ENCODE data around the gene B9D2.

The B9D2 gene

DNA sequence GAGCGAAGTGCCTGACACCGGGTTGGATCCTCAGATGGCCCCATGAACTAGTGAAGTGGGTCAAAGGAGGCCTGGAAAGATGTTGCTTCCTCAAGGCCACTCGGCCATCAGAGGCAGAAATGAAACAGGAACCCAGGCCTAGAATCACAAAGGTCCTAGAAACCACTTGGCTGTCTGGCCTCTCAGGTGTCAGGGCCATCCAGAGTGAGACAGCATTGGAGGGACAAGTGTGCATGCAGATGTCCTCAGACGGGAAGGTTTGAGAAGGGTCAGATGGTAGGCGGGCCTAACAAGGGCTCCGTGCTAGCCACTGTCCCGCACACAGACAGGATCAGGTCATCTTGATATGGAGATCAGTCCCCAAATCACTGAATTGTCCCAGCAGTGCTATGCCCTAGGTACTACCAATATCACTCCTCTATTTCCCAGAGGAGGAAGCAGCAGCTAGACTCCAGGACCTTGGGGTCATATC lies 39.7 kb downstream of the B9D2 start:
- TF ChIP-seq, protein P1, sequence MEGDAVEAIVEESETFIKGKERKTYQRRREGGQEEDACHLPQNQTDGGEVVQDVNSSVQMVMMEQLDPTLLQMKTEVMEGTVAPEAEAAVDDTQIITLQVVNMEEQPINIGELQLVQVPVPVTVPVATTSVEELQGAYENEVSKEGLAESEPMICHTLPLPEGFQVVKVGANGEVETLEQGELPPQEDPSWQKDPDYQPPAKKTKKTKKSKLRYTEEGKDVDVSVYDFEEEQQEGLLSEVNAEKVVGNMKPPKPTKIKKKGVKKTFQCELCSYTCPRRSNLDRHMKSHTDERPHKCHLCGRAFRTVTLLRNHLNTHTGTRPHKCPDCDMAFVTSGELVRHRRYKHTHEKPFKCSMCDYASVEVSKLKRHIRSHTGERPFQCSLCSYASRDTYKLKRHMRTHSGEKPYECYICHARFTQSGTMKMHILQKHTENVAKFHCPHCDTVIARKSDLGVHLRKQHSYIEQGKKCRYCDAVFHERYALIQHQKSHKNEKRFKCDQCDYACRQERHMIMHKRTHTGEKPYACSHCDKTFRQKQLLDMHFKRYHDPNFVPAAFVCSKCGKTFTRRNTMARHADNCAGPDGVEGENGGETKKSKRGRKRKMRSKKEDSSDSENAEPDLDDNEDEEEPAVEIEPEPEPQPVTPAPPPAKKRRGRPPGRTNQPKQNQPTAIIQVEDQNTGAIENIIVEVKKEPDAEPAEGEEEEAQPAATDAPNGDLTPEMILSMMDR (IDR thresholded peaks at IDR 0.05; ENCODE audit: low read depth, low read length): no peak
- no peak overlapping the region for H3K4me3 ChIP-seq (replicated peaks in 1 of 2; ENCODE audit: low read depth in 2 of 2, low read length in 2 of 2)
- no peak for DNase-seq (ENCODE audit: low read depth in 2 of 2)

DNA sequence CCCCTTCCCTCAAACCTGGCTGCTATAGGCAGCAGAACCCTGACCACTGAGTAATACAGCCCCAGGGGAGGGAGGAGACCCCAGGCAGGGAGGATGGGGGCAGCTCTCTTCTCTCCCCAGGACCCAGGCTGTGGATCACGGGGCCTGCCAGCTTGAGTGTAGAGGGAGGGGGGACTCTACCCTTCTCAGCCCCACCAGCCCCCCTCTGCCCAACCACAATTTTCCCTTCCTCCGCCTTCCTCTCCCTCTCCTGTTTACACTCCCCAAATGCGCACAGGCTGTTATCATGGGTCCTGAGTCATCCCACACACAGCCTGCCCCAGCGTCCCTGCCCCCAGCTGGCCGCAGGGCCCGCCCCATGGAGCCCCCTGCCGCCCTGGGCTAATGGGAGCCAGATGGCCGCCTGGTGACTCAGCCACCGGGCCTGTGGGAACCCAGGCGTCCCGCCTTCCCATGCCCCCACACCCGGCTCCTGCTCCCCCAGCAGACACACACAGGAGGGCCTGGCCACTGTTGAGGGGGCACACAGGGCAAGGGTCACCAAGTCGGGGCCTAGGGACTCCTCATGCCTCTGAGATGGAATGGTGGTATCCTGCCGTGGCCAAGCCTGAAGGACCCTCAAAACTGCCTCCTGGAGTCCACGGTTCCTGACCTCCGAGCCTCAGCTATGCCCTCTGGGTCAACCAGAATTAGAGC lies 40.4 kb downstream of the B9D2 start:
- TF ChIP-seq, protein P1 (IDR thresholded peaks at IDR 0.05; ENCODE audit: low read depth, low read length): no peak
- H3K4me3 ChIP-seq (replicated peaks in 1 of 2; ENCODE audit: low read depth in 2 of 2, low read length in 2 of 2): peak overlapping the region in 1 of 2 donors; percentile 1
- peak; percentile 95 to 96 for DNase-seq (ENCODE audit: low read depth in 2 of 2)

DNA sequence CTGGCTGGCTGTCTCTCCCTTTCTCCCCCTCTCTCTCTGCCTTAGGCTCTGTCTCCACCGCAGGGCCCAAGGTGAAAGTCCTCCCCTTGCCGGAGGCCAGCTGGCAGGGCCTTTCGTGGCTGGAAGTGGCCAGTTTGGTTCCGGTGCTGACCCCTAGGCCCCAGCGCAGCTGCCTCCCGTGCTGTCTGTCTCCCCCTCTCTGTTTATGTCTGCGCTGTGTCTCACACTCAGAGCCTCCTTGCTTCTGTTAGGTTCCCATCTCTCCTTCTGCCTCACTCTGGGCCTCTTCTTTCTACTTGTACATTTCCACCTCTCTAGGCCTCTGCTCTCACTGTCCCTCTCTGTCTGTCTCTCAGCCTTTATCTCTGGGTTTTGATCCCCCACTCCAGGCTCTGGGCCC lies 40.9 kb downstream of the B9D2 start:
- TF ChIP-seq, protein P1 (IDR thresholded peaks at IDR 0.05; ENCODE audit: low read depth, low read length): no peak
- no peak overlapping the region for H3K4me3 ChIP-seq (replicated peaks in 1 of 2; ENCODE audit: low read depth in 2 of 2, low read length in 2 of 2)

DNA sequence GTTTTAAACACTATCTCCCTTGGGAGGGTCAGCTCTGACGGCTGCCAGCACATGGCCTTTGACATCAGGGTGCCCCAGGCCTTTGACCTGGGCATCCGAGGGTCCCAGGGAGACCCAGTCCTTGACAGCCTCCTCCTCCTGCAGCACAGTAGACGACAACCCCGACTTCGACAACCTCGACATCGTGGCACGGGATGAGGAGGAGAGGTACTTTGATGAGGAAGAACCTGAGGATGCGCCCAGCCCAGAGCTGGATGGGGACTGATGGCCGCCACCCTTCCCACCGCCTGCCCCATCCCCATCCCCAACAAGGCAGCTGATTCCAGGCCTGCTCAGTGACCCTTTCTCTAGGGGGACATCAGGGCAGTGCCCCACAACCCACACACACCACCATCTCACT lies 41.5 kb downstream of the B9D2 start:
- DNase-seq (ENCODE audit: low read depth in 2 of 2): no peak
- TF ChIP-seq, protein P1 (IDR thresholded peaks at IDR 0.05; ENCODE audit: low read depth, low read length): no peak
- H3K4me3 ChIP-seq (replicated peaks in 1 of 2; ENCODE audit: low read depth in 2 of 2, low read length in 2 of 2): no peak overlapping the region

More for the DNA sequence above, 40.9 kb downstream of the B9D2 start:
- DNase-seq (ENCODE audit: low read depth in 2 of 2): peak; percentile 75 to 79

DNA sequence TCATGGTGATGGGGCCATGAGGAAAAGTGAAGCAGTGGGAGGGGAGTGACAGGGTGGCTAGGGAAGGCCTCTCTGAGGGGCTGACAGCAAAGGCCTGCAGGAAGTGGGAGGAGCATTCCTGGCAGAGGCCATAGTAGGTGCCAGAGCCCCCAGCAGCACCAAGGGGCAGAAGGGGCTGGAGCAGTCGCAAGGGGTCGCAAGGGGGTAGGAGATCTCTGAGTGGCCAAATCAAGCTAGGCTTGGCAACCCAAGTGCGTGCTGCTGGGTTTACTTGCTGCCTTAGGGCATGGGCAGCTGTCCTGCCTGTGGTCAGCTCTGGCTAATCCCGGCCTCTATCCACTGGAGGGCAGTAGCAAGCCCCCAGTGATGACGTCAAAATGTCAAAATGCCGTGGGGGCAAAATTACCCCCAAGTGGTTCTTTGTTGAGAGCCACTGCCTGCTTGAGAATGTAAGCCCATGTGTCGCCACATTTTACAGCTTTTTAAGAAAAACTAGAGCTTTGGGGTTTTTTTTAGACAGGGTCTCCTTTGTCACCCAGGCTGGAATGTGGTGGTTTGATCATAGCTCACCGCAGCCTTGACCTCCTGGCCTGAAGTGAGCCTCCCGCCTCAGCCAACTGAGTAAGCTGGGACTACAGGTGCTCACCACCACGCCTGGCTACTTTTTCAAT lies 42.2 kb downstream of the B9D2 start:
- peak; percentile 75 to 85 for DNase-seq (ENCODE audit: low read depth in 2 of 2)
- H3K4me3 ChIP-seq (replicated peaks in 1 of 2; ENCODE audit: low read depth in 2 of 2, low read length in 2 of 2): no peak overlapping the region
- TF ChIP-seq, protein P1 (IDR thresholded peaks at IDR 0.05; ENCODE audit: low read depth, low read length): peak; percentile 81

DNA sequence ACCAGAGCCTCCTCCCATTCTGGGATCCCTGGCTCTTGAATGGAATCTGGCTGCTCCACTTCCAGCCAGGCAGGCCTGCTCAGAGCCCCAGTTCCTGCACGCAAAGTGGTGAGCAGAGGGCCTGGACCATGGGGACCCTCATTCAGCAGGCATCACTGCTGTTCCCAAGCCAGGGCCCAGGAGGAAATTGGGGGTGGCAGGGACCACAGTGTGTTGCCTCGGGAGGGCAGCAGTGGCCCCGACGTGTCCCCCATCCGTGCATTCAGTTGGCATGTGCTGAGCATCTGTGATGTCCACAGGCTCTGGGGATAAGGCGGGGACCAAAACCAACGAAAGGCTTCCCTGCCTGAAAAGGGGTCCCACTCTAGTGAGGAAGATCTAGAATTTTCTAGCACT lies 42.7 kb downstream of the B9D2 start:
- DNase-seq (ENCODE audit: low read depth in 2 of 2): no peak
- H3K4me3 ChIP-seq (replicated peaks in 1 of 2; ENCODE audit: low read depth in 2 of 2, low read length in 2 of 2): no peak overlapping the region

More for the DNA sequence above, 42.7 kb downstream of the B9D2 start:
- TF ChIP-seq, protein P1 (IDR thresholded peaks at IDR 0.05; ENCODE audit: low read depth, low read length): no peak

Measured in cardiac fibroblast (primary cell).